ENCODE measurements around the gene VSTM1. TPM values are rescaled to one million over a fixed set of nuclear protein-coding genes. Genes with fewer than 3 reads are reported as not detected.
A peak's percentile ranks its signal among the peaks of the same experiment; 100 is the strongest.

VSTM1 gene
- total RNA-seq, 1 experiment from 2014 or later = not detected

DNA sequence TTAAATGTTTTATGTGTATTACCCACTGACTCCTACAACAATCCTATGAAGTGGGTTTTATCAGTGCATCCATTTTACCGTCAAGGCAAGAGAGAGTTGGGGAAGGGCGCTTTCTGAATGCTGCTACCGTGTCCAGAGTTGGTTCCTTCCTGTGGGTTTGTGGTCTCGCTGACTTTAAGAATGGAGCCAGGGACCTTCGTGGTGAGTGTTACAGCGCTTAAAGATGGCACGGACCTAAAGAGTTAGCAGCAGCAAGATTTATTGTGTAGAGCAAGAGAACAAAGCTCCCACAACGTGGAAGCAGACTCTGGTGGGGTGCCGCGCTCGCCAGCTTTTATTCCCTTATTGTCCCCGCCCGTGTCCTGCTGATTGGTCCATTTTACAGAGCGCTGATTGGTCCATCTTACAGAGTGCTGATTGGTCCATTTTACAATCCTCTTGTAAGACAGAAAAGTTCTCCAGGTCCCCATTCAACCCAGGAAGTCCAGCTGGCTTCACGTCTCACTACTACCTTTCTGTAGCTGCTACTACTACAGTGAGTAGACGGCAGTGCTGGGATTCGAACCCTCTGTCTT, 30.8 kb upstream of the VSTM1 start:
- H3K56ac ChIP-seq (ENCODE audit: insufficient read length, low read depth, low read length) = no peak overlapping the region
- no peaks in the 10 kb centered on the region for H3K4me1 ChIP-seq (ENCODE audit: insufficient read depth, low read length)
- H2BK20ac ChIP-seq (ENCODE audit: low read depth, low read length, poor library complexity, severe bottlenecking) = no peak overlapping the region
- WGBS (ENCODE audit: extremely low coverage, insufficient read length, low lambda C conversion rate) = no CpG with 5 or more reads among the region's 17 CpGs
- H3K9me3 ChIP-seq (ENCODE audit: control insufficient read depth, low read depth, low read length) = no peaks in the 10 kb centered on the region
- Mint-ChIP-seq H3K4me3 (peak overlapping the region in 1 of 2 experiments; percentile 51; a peak in 2 of 5 replicates), H3K9me3 (peaks cover 4 to 6% of the 10 kb centered on the region in 2 experiments), H3K4me1 (peaks cover 7 to 15% of the 10 kb centered on the region in 2 experiments), H3K36me3 (ENCODE audit: insufficient read depth in 1 of 3, low read depth in 3 of 3) (peaks cover 0 to 2% (median 0%) of the 10 kb centered on the region in 3 experiments; a peak in 2 of 7 replicates), H3K27ac (no peak overlapping the region), H3K27me3 (ENCODE audit: low read depth) (peaks cover 38% of the 10 kb centered on the region)
- H3K27me3 ChIP-seq (ENCODE audit: insufficient read depth, low read length) = no peaks in the 10 kb centered on the region; the same call in 1 of the 2 replicates
- H4K20me1 ChIP-seq (ENCODE audit: control insufficient read depth, insufficient read depth, insufficient read length) = no peaks in the 10 kb centered on the region
- peaks cover 4% of the 10 kb centered on the region for H3K23me2 ChIP-seq (ENCODE audit: insufficient read length, low read depth, low read length, poor library complexity, severe bottlenecking)
- H3K79me1 ChIP-seq (ENCODE audit: insufficient read depth, low read depth, low read length, poor library complexity, severe bottlenecking) = no peaks in the 10 kb centered on the region
- H3K9ac ChIP-seq (ENCODE audit: extremely low read depth, insufficient read length, low read length) = no peak overlapping the region
- no peak overlapping the region for H3K14ac ChIP-seq (ENCODE audit: insufficient read depth, low read length)
- no peak overlapping the region for H3T11ph ChIP-seq (ENCODE audit: low read length)
- H3K79me2 ChIP-seq (ENCODE audit: insufficient read depth, low read length) = no peaks in the 10 kb centered on the region
- no peak overlapping the region for H2AK5ac ChIP-seq (ENCODE audit: insufficient read length, low read length)
- H3K23ac ChIP-seq (ENCODE audit: insufficient read length, low read depth, low read length) = no peak overlapping the region
- H2BK12ac ChIP-seq (ENCODE audit: insufficient read length, low read depth, low read length) = no peak overlapping the region
- no peak overlapping the region for H2BK120ac ChIP-seq (ENCODE audit: low read depth, low read length, poor library complexity, severe bottlenecking)
- H4K91ac ChIP-seq (ENCODE audit: insufficient read length, low read depth, low read length) = no peak overlapping the region
- no peak overlapping the region for H3K18ac ChIP-seq (ENCODE audit: insufficient read length, low read depth, low read length)
- H3K4me2 ChIP-seq (ENCODE audit: insufficient read depth, insufficient read length, low read length) = no peak overlapping the region
- no peak for TF ChIP-seq CTCF (conservative IDR thresholded peaks at IDR 0.05)
- no peak overlapping the region for H2AFZ ChIP-seq (ENCODE audit: low read length)
- H3K4ac ChIP-seq (ENCODE audit: low read depth, low read length) = no peak overlapping the region
- no peak overlapping the region for H2BK15ac ChIP-seq (ENCODE audit: low read depth, low read length)
- no peak overlapping the region for H2BK5ac ChIP-seq (ENCODE audit: insufficient read length, low read length)
- no peak overlapping the region for H3K27ac ChIP-seq (ENCODE audit: insufficient read length, low read depth, low read length)
- H4K5ac ChIP-seq (ENCODE audit: insufficient read length, low read depth, low read length) = no peak overlapping the region
- DNase-seq = no peak
- H4K8ac ChIP-seq (replicated peaks; ENCODE audit: insufficient read length, low read depth, low read length) = no peak overlapping the region
